ENCODE results near the gene STAT5A.

- TF ChIP-seq EZH2 (IDR thresholded peaks at IDR 0.05; ENCODE audit: low read length): no peak
- TF ChIP-seq, protein P1, sequence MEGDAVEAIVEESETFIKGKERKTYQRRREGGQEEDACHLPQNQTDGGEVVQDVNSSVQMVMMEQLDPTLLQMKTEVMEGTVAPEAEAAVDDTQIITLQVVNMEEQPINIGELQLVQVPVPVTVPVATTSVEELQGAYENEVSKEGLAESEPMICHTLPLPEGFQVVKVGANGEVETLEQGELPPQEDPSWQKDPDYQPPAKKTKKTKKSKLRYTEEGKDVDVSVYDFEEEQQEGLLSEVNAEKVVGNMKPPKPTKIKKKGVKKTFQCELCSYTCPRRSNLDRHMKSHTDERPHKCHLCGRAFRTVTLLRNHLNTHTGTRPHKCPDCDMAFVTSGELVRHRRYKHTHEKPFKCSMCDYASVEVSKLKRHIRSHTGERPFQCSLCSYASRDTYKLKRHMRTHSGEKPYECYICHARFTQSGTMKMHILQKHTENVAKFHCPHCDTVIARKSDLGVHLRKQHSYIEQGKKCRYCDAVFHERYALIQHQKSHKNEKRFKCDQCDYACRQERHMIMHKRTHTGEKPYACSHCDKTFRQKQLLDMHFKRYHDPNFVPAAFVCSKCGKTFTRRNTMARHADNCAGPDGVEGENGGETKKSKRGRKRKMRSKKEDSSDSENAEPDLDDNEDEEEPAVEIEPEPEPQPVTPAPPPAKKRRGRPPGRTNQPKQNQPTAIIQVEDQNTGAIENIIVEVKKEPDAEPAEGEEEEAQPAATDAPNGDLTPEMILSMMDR (optimal IDR thresholded peaks at IDR 0.05 in 1 of 3, IDR thresholded peaks at IDR 0.05 in 1 of 3, conservative IDR thresholded peaks at IDR 0.05 in 1 of 3; ENCODE audit: extremely low read depth in 1 of 3, insufficient read depth in 2 of 3, low read length in 3 of 3): no peak
These were observed 25.1 kb downstream of the STAT5A start for GRCh38 chr17:42313389-42313772.
